ENCODE measurements around the gene DMPK.

DMPK gene

GRCh38 chr19:45782162-45782691, at the start of gene DMPK:
TSS of gene DMPK (minus strand) at chr19:45782490. CDS start at chr19:45782352, 138 bp downstream.
- peaks cover 30 to 31% of the 10 kb centered on the region in 2 donors for H3K4me1 Mint-ChIP-seq
- peaks cover 42 to 49% of the 10 kb centered on the region in 2 donors for H3K36me3 Mint-ChIP-seq
- no peaks in the 10 kb centered on the region for H3K9me3 Mint-ChIP-seq
- ATAC-seq (replicated peaks), result no peak
- no peak within 1 kb of the TSS for H3K4me3 Mint-ChIP-seq
- H3K27me3 Mint-ChIP-seq, result peaks cover 7 to 30% of the 10 kb centered on the region in 2 donors
- DNase-seq, result no peak
- H3K27ac Mint-ChIP-seq, result no peak within 1 kb of the TSS

- peaks cover 65 to 73% of the 10 kb centered on the region in 2 donors for H3K36me3 Mint-ChIP-seq
- ATAC-seq (replicated peaks) (no peak), DNase-seq (no peak)
- peaks cover 0 to 6% of the 10 kb centered on the region in 2 donors for H3K4me1 Mint-ChIP-seq
- no peaks in the 10 kb centered on the region for H3K27me3 Mint-ChIP-seq
- no peak overlapping the region for H3K27ac Mint-ChIP-seq
- H3K4me3 Mint-ChIP-seq, result no peak overlapping the region
- H3K9me3 Mint-ChIP-seq, result no peaks in the 10 kb centered on the region
These were observed 46.7 kb upstream of the DMPK start for GRCh38 chr19:45828945-45829344.

- DNase-seq (no peak), ATAC-seq (replicated peaks) (no peak)
- no peaks in the 10 kb centered on the region for H3K9me3 Mint-ChIP-seq
- H3K4me3 Mint-ChIP-seq, result no peak overlapping the region
- no peak overlapping the region for H3K27ac Mint-ChIP-seq
- H3K4me1 Mint-ChIP-seq, result peaks cover 0 to 6% of the 10 kb centered on the region in 2 donors
- peaks cover 65 to 75% of the 10 kb centered on the region in 2 donors for H3K36me3 Mint-ChIP-seq
- H3K27me3 Mint-ChIP-seq, result no peaks in the 10 kb centered on the region
These were observed 46.2 kb upstream of the DMPK start for GRCh38 chr19:45828523-45828922.

GRCh38 chr19:45827459-45828093, 45.3 kb upstream of the DMPK start:
- H3K4me3 Mint-ChIP-seq, result no peak overlapping the region
- peaks cover 0 to 6% of the 10 kb centered on the region in 2 donors for H3K4me1 Mint-ChIP-seq
- H3K36me3 Mint-ChIP-seq, result peaks cover 71 to 83% of the 10 kb centered on the region in 2 donors
- H3K27ac Mint-ChIP-seq, result no peak overlapping the region
- no peaks in the 10 kb centered on the region for H3K27me3 Mint-ChIP-seq
- ATAC-seq (replicated peaks) (no peak), DNase-seq (no peak)
- no peaks in the 10 kb centered on the region for H3K9me3 Mint-ChIP-seq

GRCh38 chr19:45826934-45827333, 44.6 kb upstream of the DMPK start:
- H3K4me1 Mint-ChIP-seq, result peaks cover 0 to 6% of the 10 kb centered on the region in 2 donors
- no peak for DNase-seq
- H3K4me3 Mint-ChIP-seq, result no peak overlapping the region
- no peak for ATAC-seq (replicated peaks)
- no peaks in the 10 kb centered on the region for H3K27me3 Mint-ChIP-seq
- H3K36me3 Mint-ChIP-seq, result peaks cover 64 to 76% of the 10 kb centered on the region in 2 donors
- no peaks in the 10 kb centered on the region for H3K9me3 Mint-ChIP-seq
- H3K27ac Mint-ChIP-seq, result peak overlapping the region; percentile 56

- H3K36me3 Mint-ChIP-seq, result peaks cover 62 to 72% of the 10 kb centered on the region in 2 donors
- H3K27ac Mint-ChIP-seq, result peak overlapping the region; percentile 70
- peaks cover 0 to 6% of the 10 kb centered on the region in 2 donors for H3K4me1 Mint-ChIP-seq
- no peaks in the 10 kb centered on the region for H3K27me3 Mint-ChIP-seq
- no peak overlapping the region for H3K4me3 Mint-ChIP-seq
- H3K9me3 Mint-ChIP-seq, result no peaks in the 10 kb centered on the region
- ATAC-seq (replicated peaks), result no peak
- no peak for DNase-seq
These were observed 43.9 kb upstream of the DMPK start for GRCh38 chr19:45825917-45826893.

- no peak overlapping the region for H3K4me3 Mint-ChIP-seq
- no peak for ATAC-seq (replicated peaks)
- H3K27me3 Mint-ChIP-seq, result no peaks in the 10 kb centered on the region
- no peak overlapping the region for H3K27ac Mint-ChIP-seq
- no peak for DNase-seq
- peaks cover 0 to 5% of the 10 kb centered on the region in 2 donors for H3K4me1 Mint-ChIP-seq
- peaks cover 62 to 68% of the 10 kb centered on the region in 2 donors for H3K36me3 Mint-ChIP-seq
- no peaks in the 10 kb centered on the region for H3K9me3 Mint-ChIP-seq
These were observed 42.9 kb upstream of the DMPK start for GRCh38 chr19:45825263-45825605.

GRCh38 chr19:45824531-45825262, 42.4 kb upstream of the DMPK start:
- DNase-seq (no peak), ATAC-seq (replicated peaks) (no peak)
- Mint-ChIP-seq H3K27ac (peak overlapping the region; percentile 59), H3K9me3 (no peaks in the 10 kb centered on the region), H3K27me3 (no peaks in the 10 kb centered on the region), H3K36me3 (peaks cover 61 to 68% of the 10 kb centered on the region in 2 donors), H3K4me1 (peaks cover 0 to 4% of the 10 kb centered on the region in 2 donors), H3K4me3 (no peak overlapping the region)

- DNase-seq (no peak), ATAC-seq (replicated peaks) (no peak)
- no peaks in the 10 kb centered on the region for H3K27me3 Mint-ChIP-seq
- H3K4me3 Mint-ChIP-seq, result no peak overlapping the region
- H3K4me1 Mint-ChIP-seq, result peaks cover 4% of the 10 kb centered on the region in 2 donors
- H3K36me3 Mint-ChIP-seq, result peaks cover 61 to 68% of the 10 kb centered on the region in 2 donors
- H3K9me3 Mint-ChIP-seq, result no peaks in the 10 kb centered on the region
- H3K27ac Mint-ChIP-seq, result peak overlapping the region; percentile 47
These were observed 41.8 kb upstream of the DMPK start for GRCh38 chr19:45824041-45824471.

- no peak overlapping the region for H3K4me3 Mint-ChIP-seq
- DNase-seq (no peak), ATAC-seq (replicated peaks) (no peak)
- peaks cover 57 to 64% of the 10 kb centered on the region in 2 donors for H3K36me3 Mint-ChIP-seq
- no peaks in the 10 kb centered on the region for H3K27me3 Mint-ChIP-seq
- no peaks in the 10 kb centered on the region for H3K9me3 Mint-ChIP-seq
- peak overlapping the region; percentile 65 for H3K27ac Mint-ChIP-seq
- H3K4me1 Mint-ChIP-seq, result peaks cover 1 to 6% of the 10 kb centered on the region in 2 donors
These were observed 40.9 kb upstream of the DMPK start for GRCh38 chr19:45823182-45823581.

- no peak for ATAC-seq (replicated peaks)
- DNase-seq, result no peak
- Mint-ChIP-seq H3K4me3 (no peak overlapping the region), H3K9me3 (no peaks in the 10 kb centered on the region), H3K4me1 (peaks cover 1 to 7% of the 10 kb centered on the region in 2 donors), H3K27ac (no peak overlapping the region), H3K36me3 (peaks cover 52 to 61% of the 10 kb centered on the region in 2 donors), H3K27me3 (no peaks in the 10 kb centered on the region)
These were observed 40.4 kb upstream of the DMPK start for GRCh38 chr19:45822716-45823115.

GRCh38 chr19:45821570-45821969, 39.3 kb upstream of the DMPK start:
- no peak for ATAC-seq (replicated peaks)
- peaks cover 49 to 59% of the 10 kb centered on the region in 2 donors for H3K36me3 Mint-ChIP-seq
- no peak overlapping the region for H3K27ac Mint-ChIP-seq

GRCh38 chr19:45821103-45821521, 38.8 kb upstream of the DMPK start:
- Mint-ChIP-seq H3K27ac (peak overlapping the region; percentile 73), H3K4me1 (peaks cover 6 to 20% of the 10 kb centered on the region in 2 donors), H3K27me3 (no peaks in the 10 kb centered on the region), H3K36me3 (peaks cover 50 to 58% of the 10 kb centered on the region in 2 donors), H3K4me3 (no peak overlapping the region), H3K9me3 (no peaks in the 10 kb centered on the region)
- ATAC-seq (replicated peaks), result no peak
- DNase-seq, result no peak

More at GRCh38 chr19:45821570-45821969, 39.3 kb upstream of the DMPK start:
- Mint-ChIP-seq H3K4me1 (peaks cover 6 to 17% of the 10 kb centered on the region in 2 donors), H3K27me3 (no peaks in the 10 kb centered on the region), H3K4me3 (no peak overlapping the region), H3K9me3 (no peaks in the 10 kb centered on the region)
- DNase-seq, result no peak

Measured in stimulated activated naive B cell treated with anti-CD40 and anti-IgM and Interleukin-4, amounts not matched to agents 10 μg/mL and 1 μg/mL and 100 μg/mL, for 72 hours (primary cell).